GM19467 (cell line): ENCODE measurements around the gene MVD.
"Not testable (repeated sequence)": the region's sequence is repeated elsewhere in the genome, so short reads cannot be mapped to it uniquely, and the experiment has no call there.

Source experiments
- ATAC-seq: cut with Tn5 transposase; IDR thresholded peaks from one replicate; pipeline ENCODE4 v1.9.1; 2021; ENCODE audit warnings: mild to moderate bottlenecking, moderate library complexity; ENCODE audit not compliant: unreplicated experiment

The MVD gene

GRCh38 chr16:88610080-88610479 lies 52.8 kb downstream of the MVD start:
- no peak for ATAC-seq

GRCh38 chr16:88609426-88609825 lies 53.5 kb downstream of the MVD start:
- ATAC-seq, result not testable (repeated sequence)

- no peak for ATAC-seq
These were observed 54.8 kb downstream of the MVD start for GRCh38 chr16:88608076-88608475.

GRCh38 chr16:88606148-88606757 lies 56.6 kb downstream of the MVD start:
- no peak for ATAC-seq

- no peak for ATAC-seq
These were observed 57.4 kb downstream of the MVD start for GRCh38 chr16:88605186-88606147.

- no peak for ATAC-seq
These were observed 60.8 kb downstream of the MVD start for GRCh38 chr16:88602091-88602490.
